Hypothalamus (tissue), 51 donors: ENCODE data around the gene COL13A1.

ENCODE experiments used
- DNase-seq, 51 donors: peaks; one replicate each; lab custom pipeline; 2025; lab: John Stamatoyannopoulos, UW

Gene COL13A1

DNA sequence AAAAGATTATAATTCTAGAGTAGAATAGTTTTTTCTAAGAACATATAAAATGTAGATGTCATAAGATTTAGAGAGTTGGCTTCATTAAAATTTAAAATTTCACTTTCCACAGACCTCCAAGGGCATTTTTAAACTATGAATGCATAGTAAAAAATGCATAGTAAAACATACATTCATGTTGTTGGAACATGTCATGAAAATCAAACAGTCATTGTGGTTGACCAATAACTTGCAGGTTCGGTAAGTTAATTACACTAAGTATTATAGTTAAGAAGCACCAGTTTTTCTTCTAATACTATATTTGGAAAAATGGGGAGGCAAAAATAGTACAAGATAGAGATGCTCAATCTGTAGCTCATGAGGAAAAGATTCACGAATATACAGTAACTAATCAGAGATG, 189.4 kb downstream of the COL13A1 start:
- no peak for DNase-seq

DNA sequence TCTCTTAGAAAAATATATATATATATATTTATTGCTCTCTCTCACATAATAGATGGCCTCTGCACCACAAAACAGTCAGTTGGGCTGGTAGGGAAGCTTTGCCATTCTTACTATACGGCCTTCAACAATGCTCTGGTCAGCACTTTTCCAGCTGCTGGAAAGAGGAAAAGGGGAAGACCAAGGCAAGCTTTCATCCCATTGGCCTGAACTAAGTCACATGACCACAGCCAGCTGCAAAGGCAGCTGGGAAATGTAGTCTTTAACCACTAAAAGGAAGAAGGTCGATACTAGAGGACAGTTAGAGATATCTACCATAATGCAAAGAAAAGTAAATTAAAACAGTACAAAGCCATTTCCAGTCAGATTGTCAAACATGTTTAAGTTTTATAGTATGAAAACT, 192.6 kb downstream of the COL13A1 start:
- DNase-seq = peak in 21 of 51 donors; percentile 1 to 42 (median 5)

DNA sequence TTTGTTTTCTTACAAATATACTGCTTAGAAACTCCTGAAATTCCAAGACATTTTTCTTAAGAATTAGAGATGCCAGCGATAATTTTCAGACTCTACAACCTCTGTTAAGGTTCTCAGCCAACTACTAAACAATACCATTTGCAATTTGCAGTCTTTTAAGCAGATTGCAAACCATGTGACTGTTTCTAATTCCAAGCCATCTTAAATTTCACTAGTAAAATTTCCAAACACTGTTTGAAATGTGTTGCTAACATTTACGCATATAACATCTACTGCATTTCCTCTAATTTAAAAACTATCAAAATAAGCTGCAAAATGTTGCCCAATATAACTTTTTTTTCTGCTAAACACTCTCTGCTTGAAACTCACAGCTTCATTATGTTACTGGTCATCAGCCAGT, 194.9 kb downstream of the COL13A1 start:
- no peak for DNase-seq

DNA sequence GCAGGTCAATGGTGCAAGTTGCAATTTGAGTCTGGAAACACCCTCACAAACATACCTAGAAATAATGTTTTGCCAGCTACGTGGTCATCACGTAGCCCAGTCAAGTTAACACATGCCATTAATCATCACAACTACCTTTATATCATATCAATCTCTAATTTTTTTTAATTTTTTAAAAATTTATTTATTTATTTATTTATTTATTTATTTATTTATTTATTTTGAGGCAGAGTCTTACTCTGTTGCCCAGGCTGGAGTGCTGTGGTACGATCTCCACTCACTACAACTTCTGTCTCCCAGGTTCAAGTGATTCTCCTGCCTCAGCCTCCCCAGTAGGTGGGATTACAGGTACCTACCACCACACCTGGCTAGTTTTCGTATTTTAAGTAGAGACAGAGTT, 198.6 kb downstream of the COL13A1 start:
- DNase-seq = no peak

DNA sequence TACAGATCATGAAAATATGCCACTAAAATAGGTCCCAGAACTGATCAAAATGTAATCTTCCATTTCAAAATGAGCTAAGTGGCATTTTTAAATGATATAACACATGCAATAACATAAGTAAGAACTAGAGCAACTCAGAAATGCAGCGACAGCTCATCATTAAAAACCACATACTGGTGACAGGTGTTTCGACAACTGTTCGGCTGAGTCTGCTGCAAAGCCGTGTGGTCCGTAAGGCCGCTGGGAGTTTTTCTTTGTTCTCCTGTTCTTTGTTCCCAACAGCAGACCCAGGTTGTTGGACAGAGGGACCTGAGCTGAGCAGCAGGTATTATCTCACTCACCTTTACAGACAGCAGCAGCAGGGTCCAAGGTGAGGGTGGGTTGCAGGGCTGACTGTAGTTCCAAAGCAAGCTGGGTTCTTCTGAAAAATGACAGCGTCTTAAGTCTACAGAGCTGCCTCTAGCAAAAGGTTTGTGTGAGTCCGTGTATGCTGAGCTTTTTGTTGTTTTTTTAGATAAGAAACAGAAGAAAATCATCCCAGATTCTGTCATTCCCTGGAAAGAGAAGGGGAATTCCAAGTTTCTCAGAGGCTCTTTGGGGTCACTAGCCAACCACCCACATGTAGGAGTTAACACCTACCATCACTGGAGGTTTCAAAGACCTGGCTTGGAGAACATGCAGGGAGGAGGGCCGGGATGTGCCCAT, 205.6 kb downstream of the COL13A1 start:
- DNase-seq = no peak
